HEK293 (cell line): ENCODE data around the gene MRLN.

Source experiments
- CTCF ChIA-PET: fragments of 350-600 bp; formaldehyde crosslinking; extraction: SDS; loops from one replicate; lab custom pipeline; 2021; ENCODE audit warnings: antibody characterized with exemption; lab: Yijun Ruan, JAX
- POLR2A ChIA-PET: fragments of 300-600 bp; formaldehyde crosslinking; extraction: SDS; loops from one replicate; lab custom pipeline; 2020; ENCODE audit warnings: antibody characterized with exemption, inconsistent platforms; lab: Yijun Ruan, JAX
- H3K27ac ChIP-seq: fragments of 200-500 bp; sonication (Bioruptor generic); 2 replicates; pipeline ENCODE4 v1.5.1; 2014; ENCODE audit warnings: low read depth, low read length, control low read depth, inconsistent platforms; ENCODE audit errors: extremely low read depth
- H3K36me3 ChIP-seq, 2 experiments: fragments of 200-500 bp in 1 of 2; sonication (Bioruptor generic) in 1 of 2; 1 replicate in 1 of 2; 2 replicates in 1 of 2; pipeline ENCODE4 v1.5.1; 2014 to 2017; ENCODE audit warnings: inconsistent platforms in 2 of 2, low read length in 2 of 2; ENCODE audit not compliant: control insufficient read depth in 2 of 2, insufficient read depth in 1 of 2
- H3K4me1 ChIP-seq: fragments of 200-500 bp; sonication (Bioruptor generic); 2 replicates; pipeline ENCODE4 v1.5.1; 2014; ENCODE audit warnings: mild to moderate bottlenecking, low read length, inconsistent platforms; ENCODE audit not compliant: control insufficient read depth, insufficient read depth
- H3K4me3 ChIP-seq: 2 replicates; pipeline ENCODE4 v1.5.1; 2011; ENCODE audit warnings: low read depth, mild to moderate bottlenecking, control low read depth, low read length, moderate library complexity
- H3K9me3 ChIP-seq: fragments of 200-500 bp; sonication (Bioruptor generic); 2 replicates; pipeline ENCODE4 v1.5.1; 2014; ENCODE audit warnings: low read depth, low read length, inconsistent platforms; ENCODE audit not compliant: control insufficient read depth, insufficient read depth
- EGR2 ChIP-seq: fragments of 450-650 bp; formaldehyde crosslinking; IDR thresholded peaks from 2 replicates; pipeline ENCODE4 v1.5.1; 2016; ENCODE audit warnings: low read depth, missing biosample characterization, missing genetic modification characterization
- INSM2 ChIP-seq: fragments of 450-650 bp; formaldehyde crosslinking; IDR thresholded peaks from 2 replicates; pipeline ENCODE4 v1.5.1; 2016; ENCODE audit warnings: missing biosample characterization, missing genetic modification characterization
- ZBTB26 ChIP-seq: fragments of 450-650 bp; formaldehyde crosslinking; optimal IDR thresholded peaks from 2 replicates; pipeline ENCODE3; 2016; ENCODE audit warnings: missing biosample characterization, mild to moderate bottlenecking, missing genetic modification characterization
- ZFHX2 ChIP-seq: fragments of 450-650 bp; formaldehyde crosslinking; conservative IDR thresholded peaks from 2 replicates; pipeline ENCODE4 v1.5.1; 2016; ENCODE audit warnings: missing biosample characterization, missing genetic modification characterization
- ZNF140 ChIP-seq: fragments of 450-650 bp; formaldehyde crosslinking; IDR thresholded peaks from 2 replicates; pipeline ENCODE4 v1.5.1; 2016; ENCODE audit warnings: missing biosample characterization, missing genetic modification characterization
- ZNF23 ChIP-seq: fragments of 450-650 bp; formaldehyde crosslinking; IDR thresholded peaks from 2 replicates; pipeline ENCODE4 v1.5.1; 2016; ENCODE audit warnings: missing biosample characterization, missing genetic modification characterization, borderline replicate concordance
- ZSCAN18 ChIP-seq: fragments of 450-650 bp; formaldehyde crosslinking; IDR thresholded peaks from 2 replicates; pipeline ENCODE4 v1.5.1; 2016; ENCODE audit warnings: missing biosample characterization, missing genetic modification characterization

Gene MRLN

GRCh38 chr10:59688921-59689351 lies 64.3 kb downstream of the MRLN start (continued):
- TF ChIP-seq INSM2 (tag by site-specific recombination) (no peak), ZNF23 (no peak)

GRCh38 chr10:59687657-59688056 lies 65.6 kb downstream of the MRLN start:
- ChIA-PET POLR2A (no interaction called here), CTCF (no interaction called here)
- H3K4me1 ChIP-seq: no peaks in the 10 kb centered on the region
- no peaks in the 10 kb centered on the region for H3K9me3 ChIP-seq
- TF ChIP-seq ZFHX2 (tag by site-specific recombination) (peak; percentile 54), ZNF140 (tag by site-specific recombination) (peak; percentile 22; the same call in 1 of the 2 replicates), EGR2 (tag by site-specific recombination) (0 out of 2 replicates have a peak, but pooled peaks have one; percentile 19), ZBTB26 (tag by site-specific recombination) (no peak), ZSCAN18 (tag by site-specific recombination) (no peak)
- H3K27ac ChIP-seq: no peak overlapping the region
- H3K4me3 ChIP-seq: no peak overlapping the region
- peaks cover 0 to 4% of the 10 kb centered on the region in 2 experiments; a peak in 1 of 3 replicates for H3K36me3 ChIP-seq
